Natural killer cell (primary cell): ENCODE measurements around the gene TECPR1. TPM values are rescaled to one million over a fixed set of nuclear protein-coding genes. Genes with fewer than 3 reads are reported as not detected.

ENCODE experiments used
- ATAC-seq, 3 donors: fragments of 150-1000 bp in 2 of 3; fragments of 200-7000 bp in 1 of 3; cut with Tn5 transposase; 1 replicate in 1 of 3; 2 replicates in 2 of 3; pipeline ENCODE4 v1.10.0; 2021; ENCODE audit warnings: mild to moderate bottlenecking in 2 of 3, moderate library complexity in 2 of 3
- DNase-seq, 2 donors: peaks; one replicate each; pipeline versions ENCODE4 v3.0.0 to v3.0.0-alpha.2; 2013 to 2021; ENCODE audit warnings: mixed read lengths in 1 of 2
- H3K27ac ChIP-seq: one replicate; pipeline ENCODE4 v1.5.1; 2013; ENCODE audit warnings: mild to moderate bottlenecking, low read length
- H3K27me3 ChIP-seq: one replicate; pipeline ENCODE4 v1.6.1; 2013; ENCODE audit warnings: low read length; ENCODE audit not compliant: control insufficient read depth, insufficient read depth
- H3K36me3 ChIP-seq: one replicate; pipeline ENCODE4 v1.6.1; 2013; ENCODE audit warnings: low read length; ENCODE audit not compliant: control insufficient read depth, insufficient read depth
- H3K4me1 ChIP-seq: one replicate; pipeline ENCODE4 v1.6.1; 2013; ENCODE audit warnings: low read length; ENCODE audit not compliant: control insufficient read depth, insufficient read depth
- H3K4me3 ChIP-seq: one replicate; pipeline ENCODE4 v1.5.1; 2013; ENCODE audit warnings: low read length
- H3K9me3 ChIP-seq: one replicate; pipeline ENCODE4 v1.6.1; 2013; ENCODE audit warnings: low read length; ENCODE audit not compliant: control insufficient read depth, insufficient read depth
- H3K27ac Mint-ChIP-seq, 2 donors: one replicate each; pipeline ENCODE4 v1.8.0; 2022; ENCODE audit warnings: mild to moderate bottlenecking in 2 of 2, mixed read lengths in 2 of 2, moderate library complexity in 1 of 2
- H3K27me3 Mint-ChIP-seq, 2 donors: one replicate each; pipeline ENCODE4 v1.8.0; 2022; ENCODE audit warnings: low read depth in 2 of 2, mixed read lengths in 2 of 2
- H3K36me3 Mint-ChIP-seq: one replicate; pipeline ENCODE4 v1.8.0; 2022; ENCODE audit warnings: mixed read lengths
- H3K4me1 Mint-ChIP-seq, 2 donors: one replicate each; pipeline ENCODE4 v1.8.0; 2022; ENCODE audit warnings: mixed read lengths in 2 of 2
- H3K4me3 Mint-ChIP-seq: one replicate; pipeline ENCODE4 v1.8.0; 2022; ENCODE audit warnings: mild to moderate bottlenecking, moderate library complexity, mixed read lengths
- H3K9me3 Mint-ChIP-seq, 2 donors: one replicate each; pipeline ENCODE4 v1.8.0; 2022; ENCODE audit warnings: mixed read lengths in 2 of 2
- CTCF ChIP-seq: fragments of 200-600 bp; IDR thresholded peaks from one replicate; pipeline ENCODE4 v1.8.0; 2022; ENCODE audit warnings: antibody characterized with exemption
- WGBS: methylation state at CpG from one replicate; pipeline ENCODE4 v1.1.7; 2013; ENCODE audit warnings: missing lambda C conversion rate; ENCODE audit not compliant: insufficient coverage; 5-methylcytosine and 5-hydroxymethylcytosine counted together
- intact Hi-C: fragments of 100-400 bp; cut with micrococcal nuclease; formaldehyde crosslinking; loops from one replicate; pipeline ENCODE4 v1.14.2; 2022
- total RNA-seq, 4 donors: library from RNA; stranded (reverse); fragments of 120-200 nt in 1 of 4; gene quantifications; one replicate each; pipeline versions ENCODE4 v1.2.3 to v1.2.4, GENCODE V29; 2013 to 2022

The TECPR1 gene
- total RNA-seq, 3 donors from 2014 or later (not counting 1 experiment from before 2014, with no cell fraction given): 68.8 to 76.7 (median 70.3) TPM

GRCh38 chr7:98256431-98256830, 4.4 kb upstream of the TECPR1 start:
- WGBS: 98% methylated on average over 5 of the region's 7 CpGs

GRCh38 chr7:98254951-98255610, 3.0 kb upstream of the TECPR1 start:
- Histone ChIP-seq H3K27me3 (no peaks in the 10 kb centered on the region), H3K4me3 (no peak overlapping the region), H3K27ac (no peak overlapping the region), H3K4me1 (peaks cover 33% of the 10 kb centered on the region), H3K9me3 (no peaks in the 10 kb centered on the region), H3K36me3 (peaks cover 6% of the 10 kb centered on the region)
- no peak for TF ChIP-seq CTCF
- H3K27ac Mint-ChIP-seq: peak overlapping the region; percentile 57 to 84
- no peaks in the 10 kb centered on the region for H3K27me3 Mint-ChIP-seq
- peak in 2 of 3 donors; percentile 2 to 7 for ATAC-seq
- H3K4me1 Mint-ChIP-seq: peaks cover 43 to 52% of the 10 kb centered on the region in 2 donors
- DNase-seq: peak in 1 of 2 donors; percentile 39
- 81% methylated on average over 9 of the region's 11 CpGs for WGBS
- intact Hi-C loops: loop anchor here (10.0 kb wide), 1 partner anchor 120 kb away; no protein-coding TSS in a partner anchor
- no peaks in the 10 kb centered on the region for H3K36me3 Mint-ChIP-seq
- H3K4me3 Mint-ChIP-seq: peak overlapping the region; percentile 43
- H3K9me3 Mint-ChIP-seq: no peaks in the 10 kb centered on the region

More at GRCh38 chr7:98256431-98256830, 4.4 kb upstream of the TECPR1 start:
- intact Hi-C loops: loop anchor here (10.0 kb wide), 1 partner anchor 122 kb away; no protein-coding TSS in a partner anchor
- Histone ChIP-seq H3K36me3 (peaks cover 8% of the 10 kb centered on the region), H3K4me3 (no peak overlapping the region), H3K9me3 (no peaks in the 10 kb centered on the region), H3K4me1 (peaks cover 19% of the 10 kb centered on the region), H3K27me3 (no peaks in the 10 kb centered on the region), H3K27ac (no peak overlapping the region)
- Mint-ChIP-seq H3K9me3 (no peaks in the 10 kb centered on the region), H3K27me3 (no peaks in the 10 kb centered on the region), H3K27ac (peak overlapping the region; percentile 36 to 45), H3K4me1 (peaks cover 33 to 42% of the 10 kb centered on the region in 2 donors), H3K36me3 (no peaks in the 10 kb centered on the region), H3K4me3 (no peak overlapping the region)
- no peak for TF ChIP-seq CTCF
- DNase-seq (no peak), ATAC-seq (no peak)

GRCh38 chr7:98254516-98254915, 2.5 kb upstream of the TECPR1 start:
- no peaks in the 10 kb centered on the region for H3K9me3 Mint-ChIP-seq
- no peak overlapping the region for H3K4me3 Mint-ChIP-seq
- H3K27me3 Mint-ChIP-seq: no peaks in the 10 kb centered on the region
- WGBS: 100% methylated on average over 4 of the region's 4 CpGs
- H3K4me1 Mint-ChIP-seq: peaks cover 48 to 52% of the 10 kb centered on the region in 2 donors
- Histone ChIP-seq H3K4me3 (no peak overlapping the region), H3K36me3 (peaks cover 6% of the 10 kb centered on the region), H3K27ac (no peak overlapping the region), H3K9me3 (no peaks in the 10 kb centered on the region), H3K4me1 (peaks cover 34% of the 10 kb centered on the region), H3K27me3 (no peaks in the 10 kb centered on the region)
- peak overlapping the region; percentile 57 to 84 for H3K27ac Mint-ChIP-seq
- H3K36me3 Mint-ChIP-seq: no peaks in the 10 kb centered on the region
- no peak for ATAC-seq
- no peak for DNase-seq
- intact Hi-C loops: loop anchor here (10.0 kb wide), 1 partner anchor 120 kb away; no protein-coding TSS in a partner anchor
- no peak for TF ChIP-seq CTCF
